ENCODE results near the gene AHNAK. TPM values are rescaled to one million over a fixed set of nuclear protein-coding genes. Genes with fewer than 3 reads are reported as not detected.

The AHNAK gene
- total RNA-seq, 1 donor from 2014 or later, result 1,254 TPM

DNA sequence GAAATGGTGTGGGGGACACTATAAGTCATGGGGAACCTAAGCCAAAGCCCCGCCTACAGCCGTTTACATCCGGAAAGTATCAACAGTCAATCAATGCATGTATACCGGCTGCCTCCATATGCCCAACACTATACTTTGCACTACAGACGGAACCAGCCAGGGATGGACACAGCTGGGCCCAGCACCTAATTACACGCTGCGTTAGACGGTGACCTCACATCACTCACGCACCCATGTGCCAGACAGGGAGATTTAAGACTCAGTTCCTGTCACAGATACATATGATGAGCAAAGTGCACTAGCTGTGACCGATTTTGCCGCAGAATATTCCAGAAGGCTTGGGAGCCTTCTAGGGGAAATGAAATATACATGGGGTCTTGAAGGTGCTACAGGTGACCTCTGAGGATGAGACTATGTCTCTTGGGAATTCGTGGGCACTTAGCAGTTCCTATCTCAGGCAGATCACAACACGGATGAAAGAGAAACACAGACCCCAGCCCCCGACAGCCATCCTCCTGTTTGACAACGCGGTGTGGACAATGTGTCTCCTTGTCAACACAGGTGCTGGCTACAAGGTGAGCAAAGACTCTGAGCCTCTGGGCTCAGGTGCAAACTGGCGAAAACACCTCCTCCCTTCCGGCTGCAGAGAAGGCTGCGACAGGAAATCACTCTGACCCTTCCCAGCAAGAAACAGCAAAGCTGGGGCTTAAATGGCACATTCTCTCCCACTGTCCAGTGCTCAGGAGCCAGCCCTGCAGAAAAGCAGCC, 8.0 kb downstream of the AHNAK start:
- no peak for DNase-seq (ENCODE audit: low spot score)

GRCh38 chr11:62536301-62536957, 10.2 kb downstream of the AHNAK start:
- DNase-seq (ENCODE audit: low spot score), result no peak

DNA sequence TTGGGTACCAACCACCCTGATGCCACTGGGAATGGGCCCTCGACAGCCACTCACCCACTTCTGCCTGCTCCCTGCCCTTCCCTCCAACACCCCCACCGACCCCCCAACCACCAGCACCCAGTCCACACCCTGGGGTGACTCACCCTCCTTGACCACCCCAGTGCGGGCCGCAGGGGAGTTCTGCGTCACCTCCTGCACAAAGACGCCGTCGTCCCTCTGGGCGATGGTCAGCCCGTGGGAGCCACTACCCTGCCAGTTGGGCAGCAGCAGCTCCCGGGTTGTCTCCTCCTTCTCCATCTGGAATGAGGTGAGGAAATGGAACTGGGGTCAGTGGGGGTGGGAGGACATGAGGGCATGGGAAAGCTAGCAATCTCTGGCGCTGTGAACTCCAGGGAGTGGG, 10.8 kb downstream of the AHNAK start:
- no peak for DNase-seq (ENCODE audit: low spot score)

- no peak for DNase-seq (ENCODE audit: low spot score)
Measured at GRCh38 chr11:62534779-62535545, 11.6 kb downstream of the AHNAK start.

- no peak for DNase-seq (ENCODE audit: low spot score)
Measured at GRCh38 chr11:62532096-62532495, 14.5 kb downstream of the AHNAK start.

GRCh38 chr11:62516736-62517371, 29.8 kb downstream of the AHNAK start:
- DNase-seq (ENCODE audit: low spot score), result no peak

DNA sequence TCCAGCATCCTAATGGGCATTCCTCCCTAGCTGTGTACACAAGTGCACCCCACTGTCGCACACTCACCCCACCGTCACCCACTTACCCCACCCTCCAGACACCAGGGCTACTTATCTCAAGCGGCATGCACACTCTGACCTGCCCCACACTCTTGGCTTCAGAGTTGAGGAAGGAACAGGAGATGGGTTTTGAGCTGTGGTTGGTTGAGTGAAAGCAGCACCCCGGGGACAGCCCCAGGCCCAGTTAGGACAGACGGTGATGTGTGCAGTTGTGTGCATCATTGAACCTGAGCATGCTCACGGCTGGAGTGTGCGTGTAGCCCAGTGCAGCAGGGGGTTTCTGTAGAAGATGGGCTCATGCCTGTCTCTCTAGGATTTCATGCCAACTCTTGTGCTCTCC, 32.5 kb downstream of the AHNAK start:
- no peak for DNase-seq (ENCODE audit: low spot score)

DNA sequence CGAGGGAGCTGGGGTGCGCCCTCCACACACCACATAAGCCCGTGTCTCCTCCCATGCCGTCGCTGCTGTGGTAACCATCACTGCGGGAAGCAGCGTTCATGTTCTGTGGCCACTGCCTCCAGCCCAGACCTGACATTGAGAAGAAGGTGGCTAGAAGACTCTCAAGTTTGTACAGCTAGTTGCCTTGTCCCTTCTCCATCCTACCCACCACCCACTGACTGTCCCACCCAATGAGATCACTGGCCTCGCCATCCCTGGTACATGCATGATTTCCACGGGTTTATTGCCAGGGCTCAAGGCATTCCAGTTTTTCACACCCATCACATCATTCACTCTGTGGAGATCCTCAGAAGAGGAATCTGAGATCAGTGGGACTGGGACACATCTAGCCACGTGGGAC, 33.0 kb downstream of the AHNAK start:
- DNase-seq (ENCODE audit: low spot score), result no peak

DNA sequence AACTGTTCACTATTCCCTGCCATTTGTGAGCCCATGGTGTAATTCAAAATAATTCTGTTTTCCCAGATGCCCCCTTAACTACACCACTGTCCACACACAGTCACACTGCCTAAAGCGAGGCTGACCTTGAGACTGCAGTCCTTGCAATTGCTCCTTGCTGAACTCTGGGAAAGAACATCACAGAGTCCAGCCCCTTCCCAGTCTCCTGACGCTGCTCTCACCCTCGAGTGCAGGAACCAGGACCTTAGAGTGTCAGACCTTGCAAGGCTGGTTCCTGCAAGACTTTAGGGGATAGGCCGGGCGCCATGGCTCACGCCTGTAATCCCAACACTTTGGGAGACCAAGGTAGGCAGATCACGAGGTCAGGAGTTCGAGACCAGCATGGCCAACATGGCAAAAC, 33.6 kb downstream of the AHNAK start:
- DNase-seq (ENCODE audit: low spot score), result no peak

- no peak for DNase-seq (ENCODE audit: low spot score)
Measured at GRCh38 chr11:62508336-62509058, 38.1 kb downstream of the AHNAK start.

- DNase-seq (ENCODE audit: low spot score), result no peak
Measured at GRCh38 chr11:62507125-62507422, 39.5 kb downstream of the AHNAK start.

DNA sequence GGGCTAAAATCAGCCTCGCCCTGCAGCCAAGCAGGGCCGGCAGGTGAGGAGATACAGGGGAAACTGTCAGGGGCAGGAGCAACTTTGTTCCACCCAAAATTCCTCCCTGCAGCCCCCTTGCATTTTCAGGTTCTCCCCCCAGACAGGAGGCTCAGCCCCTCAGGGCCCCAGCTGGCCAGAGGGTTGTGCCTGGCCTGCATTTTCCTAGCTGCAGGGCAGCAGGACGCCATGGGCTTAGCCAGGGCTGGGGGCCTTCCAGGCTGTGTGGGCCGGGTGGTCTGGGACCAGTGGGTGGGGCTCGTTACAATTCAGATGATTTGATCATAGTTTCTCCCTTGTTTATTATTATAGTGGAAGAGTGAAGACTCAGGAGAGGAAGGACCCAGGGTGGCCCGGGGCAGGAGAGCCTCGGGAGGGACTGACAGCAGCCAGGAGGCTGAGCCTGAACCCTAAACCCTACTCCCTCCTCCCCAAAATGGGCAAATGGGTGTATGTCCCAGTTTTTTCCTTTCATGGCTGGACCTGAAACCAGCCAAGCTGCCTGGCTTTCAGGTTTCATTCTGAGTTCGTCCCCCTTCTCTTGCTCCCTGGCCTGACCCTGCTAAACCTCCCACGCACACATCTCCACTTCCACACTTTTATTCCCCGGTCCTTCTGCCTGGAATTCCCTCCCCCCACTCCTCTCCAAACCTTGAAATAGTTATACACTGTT, 40.0 kb downstream of the AHNAK start:
- no peak for DNase-seq (ENCODE audit: low spot score)

GRCh38 chr11:62505440-62506091, 41.0 kb downstream of the AHNAK start:
- no peak for DNase-seq (ENCODE audit: low spot score)

DNA sequence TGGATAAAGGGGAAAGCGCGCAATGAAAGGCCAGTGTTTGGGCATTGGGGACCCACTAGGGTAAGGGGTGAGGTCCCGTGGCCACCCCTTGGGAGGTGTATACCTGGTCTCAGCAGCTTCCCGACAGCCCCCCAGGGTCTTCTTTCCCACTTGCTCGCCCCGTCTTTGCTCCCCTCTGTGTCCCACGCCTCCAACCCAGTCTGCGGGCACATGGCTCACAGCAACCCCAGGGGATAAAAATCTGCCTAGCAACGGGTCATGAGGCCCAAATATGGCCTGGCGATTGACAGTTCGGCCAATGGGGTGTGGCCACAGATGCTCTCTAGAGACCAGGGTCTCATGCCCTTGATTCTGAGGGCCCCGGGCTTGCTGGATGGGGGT, 41.6 kb downstream of the AHNAK start:
- no peak for DNase-seq (ENCODE audit: low spot score)

DNA sequence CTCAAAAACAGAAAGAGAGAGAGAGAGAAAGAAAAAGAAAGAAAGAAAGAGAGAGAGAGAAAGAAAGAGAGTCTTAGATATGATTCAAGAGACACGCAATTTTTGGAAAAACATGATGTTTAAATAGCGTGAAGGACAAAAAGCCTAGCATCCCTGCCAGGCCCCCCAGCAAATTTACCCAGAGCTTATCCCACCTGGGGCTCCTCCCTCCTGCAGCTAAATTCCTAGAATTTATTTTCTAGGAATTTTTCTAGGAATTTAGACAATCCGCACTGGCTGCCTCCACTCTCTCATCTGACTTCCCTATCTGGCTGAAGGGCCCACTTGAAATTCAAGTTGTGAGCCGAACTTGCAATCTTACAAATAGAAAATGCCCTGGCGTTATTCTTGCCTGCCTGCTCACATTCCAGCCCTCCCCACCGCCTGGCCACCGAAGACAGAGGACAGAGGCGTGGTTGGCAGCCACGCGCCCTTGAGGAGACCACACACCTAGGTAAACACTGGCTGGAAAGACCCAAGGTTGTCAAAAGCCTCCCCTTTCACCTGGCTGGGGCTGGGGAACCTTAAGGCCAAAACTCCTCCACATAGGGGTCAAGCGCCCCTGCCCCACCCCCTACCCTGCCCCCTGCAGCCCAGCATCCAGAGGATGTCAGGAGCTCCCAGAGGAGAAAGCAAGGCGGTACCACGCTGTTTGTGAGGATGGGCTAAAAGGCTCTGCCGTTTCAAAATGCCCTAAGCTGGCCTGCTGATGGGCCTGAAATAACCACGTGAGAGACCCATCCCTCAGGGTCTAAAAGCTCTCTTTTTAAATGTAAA, 42.2 kb downstream of the AHNAK start:
- DNase-seq (ENCODE audit: low spot score), result no peak

DNA sequence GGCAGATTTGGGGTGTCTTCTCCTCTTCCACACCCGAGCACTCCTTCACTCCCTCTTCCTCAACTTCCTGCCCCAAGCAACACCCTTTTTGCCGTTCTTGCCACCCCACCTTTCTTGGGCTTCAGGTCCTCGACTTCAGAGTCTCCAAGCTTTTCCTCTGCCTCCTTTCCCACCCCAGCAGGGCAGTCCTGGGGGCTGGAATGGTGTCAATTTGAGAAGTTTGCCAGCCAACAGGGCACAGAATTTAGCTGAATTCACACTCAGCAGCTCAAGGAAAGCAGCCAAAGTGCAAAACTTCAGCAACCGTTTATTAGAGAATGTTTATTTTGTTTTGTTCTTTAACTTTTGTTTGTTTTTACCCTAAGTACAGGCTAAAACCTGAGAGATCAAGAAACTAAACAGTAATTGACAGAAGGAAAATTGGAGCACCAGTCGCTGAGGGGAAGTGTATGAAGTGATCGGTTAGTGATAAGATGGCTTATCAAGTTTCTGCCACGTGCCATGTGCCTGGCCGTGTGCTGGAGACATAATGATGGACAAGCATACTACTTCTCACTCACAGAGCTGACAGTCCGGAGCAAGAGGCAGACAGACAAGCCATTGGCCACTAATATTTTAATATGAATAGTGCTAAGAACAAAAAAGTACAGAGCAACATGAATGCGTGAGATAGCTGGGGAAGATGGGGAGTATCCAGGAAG, 44.4 kb downstream of the AHNAK start:
- DNase-seq (ENCODE audit: low spot score), result no peak

DNA sequence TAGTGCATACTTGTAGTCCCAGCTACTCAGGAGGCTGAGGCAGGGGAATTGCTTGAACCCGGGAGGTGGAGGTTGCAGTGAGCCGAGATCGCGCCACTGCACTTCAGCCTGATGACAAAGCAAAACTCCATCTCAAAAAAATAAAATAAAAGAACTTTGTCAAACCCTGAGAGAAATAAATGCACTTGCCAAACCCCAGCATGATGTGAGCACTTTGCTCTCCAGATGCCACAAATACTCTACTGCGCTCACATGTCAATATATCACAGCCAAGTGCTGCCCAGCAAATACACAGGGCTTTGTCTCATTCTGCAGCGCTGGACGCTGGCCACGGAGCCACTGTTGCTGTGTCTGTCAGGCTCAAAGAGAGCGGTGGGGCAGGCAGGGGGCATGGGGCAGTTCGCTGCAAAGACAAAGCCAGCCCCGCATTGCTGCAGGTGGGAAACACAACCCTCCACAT, 45.1 kb downstream of the AHNAK start:
- no peak for DNase-seq (ENCODE audit: low spot score)

DNA sequence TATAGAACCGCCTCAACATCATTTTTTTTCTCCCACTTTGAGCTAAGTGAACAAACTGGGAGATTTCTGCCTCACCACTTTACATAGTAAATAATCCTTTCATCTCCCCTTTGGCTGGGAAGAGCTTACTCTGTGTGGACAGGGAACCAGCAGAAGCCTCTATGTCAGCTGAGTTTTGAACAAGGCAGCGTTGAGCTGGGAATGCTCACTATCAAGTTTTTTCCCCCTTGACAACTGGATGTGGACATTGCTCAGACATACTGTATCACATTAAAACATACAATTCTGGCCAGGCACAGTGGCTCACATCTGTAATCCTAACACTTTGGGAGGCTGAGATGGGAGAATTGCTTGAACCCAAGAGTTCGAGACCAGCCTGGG, 46.0 kb downstream of the AHNAK start:
- no peak for DNase-seq (ENCODE audit: low spot score)
